Stimulated activated CD8-positive, alpha-beta memory T cell treated with anti-CD3 and anti-CD28 coated beads, Interleukin-12 subunit alpha, Interleukin-12 subunit beta, amount 100 ng/mL, for 24 hours (primary cell): Measurements from ENCODE around the gene PRKD1.

Source experiments
- DNase-seq: peaks from one replicate; pipeline ENCODE4 v3.0.0-alpha.2; 2020; ENCODE audit errors: extremely low read depth

PRKD1 gene

GRCh38 chr14:29674566-29675285, 252.9 kb downstream of the PRKD1 start:
- no peak for DNase-seq

- DNase-seq = no peak
Observed at GRCh38 chr14:29672831-29673230, 254.8 kb downstream of the PRKD1 start.

GRCh38 chr14:29671034-29671433, 256.6 kb downstream of the PRKD1 start:
- DNase-seq = no peak

- no peak for DNase-seq
Observed at GRCh38 chr14:29668201-29668600, 259.4 kb downstream of the PRKD1 start.

- no peak for DNase-seq
Observed at GRCh38 chr14:29664515-29664914, 263.1 kb downstream of the PRKD1 start.

- DNase-seq = no peak
Observed at GRCh38 chr14:29663281-29663801, 264.3 kb downstream of the PRKD1 start.

GRCh38 chr14:29654901-29655550, 272.6 kb downstream of the PRKD1 start:
- no peak for DNase-seq

- DNase-seq = no peak
Observed at GRCh38 chr14:29653303-29653702, 274.3 kb downstream of the PRKD1 start.

- no peak for DNase-seq
Observed at GRCh38 chr14:29652571-29652970, 275.1 kb downstream of the PRKD1 start.

- DNase-seq = no peak
Observed at GRCh38 chr14:29650554-29651269, 276.9 kb downstream of the PRKD1 start.

GRCh38 chr14:29649170-29649569, 278.5 kb downstream of the PRKD1 start:
- DNase-seq = no peak

- DNase-seq = no peak
Observed at GRCh38 chr14:29648045-29648444, 279.6 kb downstream of the PRKD1 start.

GRCh38 chr14:29645117-29645516, 282.5 kb downstream of the PRKD1 start:
- DNase-seq = no peak

GRCh38 chr14:29643433-29644211, 284.0 kb downstream of the PRKD1 start:
- no peak for DNase-seq

GRCh38 chr14:29637411-29637810, 290.2 kb downstream of the PRKD1 start:
- DNase-seq = no peak

- no peak for DNase-seq
Observed at GRCh38 chr14:29636870-29637269, 290.8 kb downstream of the PRKD1 start.

GRCh38 chr14:29630566-29631160, 297.0 kb downstream of the PRKD1 start:
- no peak for DNase-seq

- no peak for DNase-seq
Observed at GRCh38 chr14:29629839-29630238, 297.8 kb downstream of the PRKD1 start.

- no peak for DNase-seq
Observed at GRCh38 chr14:29627137-29627536, 300.5 kb downstream of the PRKD1 start.

- no peak for DNase-seq
Observed at GRCh38 chr14:29618323-29619067, 309.2 kb downstream of the PRKD1 start.

- no peak for DNase-seq
Observed at GRCh38 chr14:29616922-29617321, 310.7 kb downstream of the PRKD1 start.
